IPS-15b (cell line): ENCODE results near the gene RABGAP1L.
"Not testable (repeated sequence)": the region's sequence is repeated elsewhere in the genome, so short reads cannot be mapped to it uniquely, and the experiment has no call there.

Experiments used
- H3K27me3 ChIP-seq: one replicate; pipeline ENCODE4 v1.6.1; 2013; ENCODE audit warnings: low read length; ENCODE audit not compliant: control insufficient read depth, insufficient read depth
- H3K36me3 ChIP-seq: one replicate; pipeline ENCODE4 v1.6.1; 2013; ENCODE audit warnings: low read length; ENCODE audit not compliant: control insufficient read depth, insufficient read depth
- H3K4me1 ChIP-seq: one replicate; pipeline ENCODE4 v1.6.1; 2013; ENCODE audit warnings: mild to moderate bottlenecking, low read length; ENCODE audit not compliant: control insufficient read depth, insufficient read depth
- H3K4me3 ChIP-seq: one replicate; pipeline ENCODE4 v1.5.1; 2013; ENCODE audit warnings: low read depth, low read length
- H3K9ac ChIP-seq: one replicate; pipeline ENCODE4 v1.6.1; 2013; ENCODE audit warnings: low read depth, mild to moderate bottlenecking, low read length
- H3K9me3 ChIP-seq: one replicate; pipeline ENCODE4 v1.6.1; 2013; ENCODE audit warnings: mild to moderate bottlenecking, low read length; ENCODE audit not compliant: control insufficient read depth, insufficient read depth

Gene RABGAP1L

GRCh38 chr1:174666248-174666647 lies 506.9 kb downstream of the RABGAP1L start:
- H3K36me3 ChIP-seq = no peaks in the 10 kb centered on the region
- H3K9ac ChIP-seq = no peak overlapping the region
- no peak overlapping the region for H3K4me3 ChIP-seq
- no peaks in the 10 kb centered on the region for H3K4me1 ChIP-seq
- H3K27me3 ChIP-seq = no peaks in the 10 kb centered on the region
- no peaks in the 10 kb centered on the region for H3K9me3 ChIP-seq

GRCh38 chr1:174671826-174672225 lies 512.5 kb downstream of the RABGAP1L start:
- H3K9ac ChIP-seq = no peak overlapping the region
- H3K27me3 ChIP-seq = no peaks in the 10 kb centered on the region
- no peaks in the 10 kb centered on the region for H3K9me3 ChIP-seq
- H3K4me1 ChIP-seq = no peaks in the 10 kb centered on the region
- no peak overlapping the region for H3K4me3 ChIP-seq
- H3K36me3 ChIP-seq = no peaks in the 10 kb centered on the region

- Histone ChIP-seq H3K9me3 (no peaks in the 10 kb centered on the region), H3K36me3 (no peaks in the 10 kb centered on the region), H3K4me3 (no peak overlapping the region), H3K9ac (no peak overlapping the region), H3K4me1 (peaks cover 2% of the 10 kb centered on the region), H3K27me3 (no peaks in the 10 kb centered on the region)
Measured at GRCh38 chr1:174676856-174677255, 517.5 kb downstream of the RABGAP1L start.

GRCh38 chr1:174678657-174679056 lies 519.3 kb downstream of the RABGAP1L start:
- H3K36me3 ChIP-seq = no peaks in the 10 kb centered on the region
- no peaks in the 10 kb centered on the region for H3K27me3 ChIP-seq
- H3K4me1 ChIP-seq = peaks cover 2% of the 10 kb centered on the region

GRCh38 chr1:174680101-174680500 lies 520.8 kb downstream of the RABGAP1L start:
- H3K9me3 ChIP-seq = no peaks in the 10 kb centered on the region
- no peaks in the 10 kb centered on the region for H3K27me3 ChIP-seq
- peaks cover 2% of the 10 kb centered on the region for H3K4me1 ChIP-seq
- no peaks in the 10 kb centered on the region for H3K36me3 ChIP-seq
- no peak overlapping the region for H3K4me3 ChIP-seq
- no peak overlapping the region for H3K9ac ChIP-seq

More at GRCh38 chr1:174678657-174679056, 519.3 kb downstream of the RABGAP1L start:
- Histone ChIP-seq H3K9ac (no peak overlapping the region), H3K4me3 (no peak overlapping the region), H3K9me3 (no peaks in the 10 kb centered on the region)

- Histone ChIP-seq H3K9ac (no peak overlapping the region), H3K4me3 (no peak overlapping the region), H3K9me3 (no peaks in the 10 kb centered on the region), H3K4me1 (peaks cover 2% of the 10 kb centered on the region), H3K27me3 (no peaks in the 10 kb centered on the region), H3K36me3 (no peaks in the 10 kb centered on the region)
Measured at GRCh38 chr1:174682419-174683008, 523.2 kb downstream of the RABGAP1L start.

GRCh38 chr1:174686213-174686612 lies 526.9 kb downstream of the RABGAP1L start:
- Histone ChIP-seq H3K4me1 (no peaks in the 10 kb centered on the region), H3K27me3 (no peaks in the 10 kb centered on the region), H3K9ac (no peak overlapping the region), H3K4me3 (no peak overlapping the region), H3K36me3 (no peaks in the 10 kb centered on the region), H3K9me3 (no peaks in the 10 kb centered on the region)

- Histone ChIP-seq H3K36me3 (no peaks in the 10 kb centered on the region), H3K9me3 (no peaks in the 10 kb centered on the region), H3K4me3 (no peak overlapping the region), H3K27me3 (no peaks in the 10 kb centered on the region), H3K9ac (no peak overlapping the region), H3K4me1 (no peaks in the 10 kb centered on the region)
Measured at GRCh38 chr1:174689524-174689923, 530.2 kb downstream of the RABGAP1L start.

GRCh38 chr1:174690266-174690665 lies 530.9 kb downstream of the RABGAP1L start:
- Histone ChIP-seq H3K27me3 (no peaks in the 10 kb centered on the region), H3K4me3 (no peak overlapping the region), H3K9me3 (no peaks in the 10 kb centered on the region), H3K36me3 (no peaks in the 10 kb centered on the region), H3K9ac (no peak overlapping the region), H3K4me1 (no peaks in the 10 kb centered on the region)

GRCh38 chr1:174692313-174692712 lies 533.0 kb downstream of the RABGAP1L start:
- Histone ChIP-seq H3K36me3 (no peaks in the 10 kb centered on the region), H3K4me1 (no peaks in the 10 kb centered on the region), H3K27me3 (no peaks in the 10 kb centered on the region), H3K9me3 (no peaks in the 10 kb centered on the region), H3K9ac (no peak overlapping the region), H3K4me3 (no peak overlapping the region)

GRCh38 chr1:174693085-174693484 lies 533.8 kb downstream of the RABGAP1L start:
- Histone ChIP-seq H3K4me1 (no peaks in the 10 kb centered on the region), H3K9ac (no peak overlapping the region), H3K36me3 (no peaks in the 10 kb centered on the region), H3K27me3 (no peaks in the 10 kb centered on the region), H3K4me3 (no peak overlapping the region), H3K9me3 (no peaks in the 10 kb centered on the region)

GRCh38 chr1:174693539-174693938 lies 534.2 kb downstream of the RABGAP1L start:
- not testable (repeated sequence) for H3K36me3 ChIP-seq, H3K27me3 ChIP-seq, H3K9me3 ChIP-seq, H3K4me3 ChIP-seq, H3K9ac ChIP-seq, H3K4me1 ChIP-seq
